ENCODE data around the gene ACAD10.
A peak's percentile ranks its signal among the peaks of the same experiment; 100 is the strongest.

The ACAD10 gene

DNA sequence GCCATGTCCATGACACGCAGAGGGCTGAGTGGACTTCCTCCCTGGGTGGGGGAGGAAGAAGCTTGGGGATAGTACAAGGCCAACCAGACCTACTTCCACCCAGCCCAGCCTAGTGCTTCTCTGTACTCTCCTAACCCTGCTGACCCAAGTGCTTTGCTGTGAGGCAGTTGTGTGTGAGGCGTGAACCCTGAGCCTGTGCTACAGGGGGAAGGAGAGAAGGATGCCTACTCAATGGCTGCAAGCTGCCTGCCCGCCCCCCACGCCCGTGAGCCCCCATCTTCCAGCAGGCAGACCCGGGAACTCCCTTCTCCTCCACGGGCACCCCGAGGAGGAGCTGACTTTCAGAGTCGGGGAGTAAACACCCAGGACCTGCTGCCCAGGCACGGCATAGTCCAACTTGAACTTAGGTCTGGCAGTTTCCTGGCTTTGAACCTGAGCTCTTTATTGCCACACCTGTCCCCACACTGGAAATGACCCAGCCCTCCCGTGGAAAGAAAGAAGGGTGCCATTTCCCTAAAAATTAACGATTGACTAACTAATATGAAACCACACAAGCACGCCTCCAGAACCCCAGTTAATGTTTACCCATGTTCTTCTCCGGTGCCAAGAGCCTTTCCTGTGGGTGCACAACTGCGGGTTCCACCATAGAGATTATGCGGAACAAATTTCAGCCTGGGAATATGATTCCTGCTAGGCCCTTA, 91.6 kb downstream of the ACAD10 start:
- DNase-seq, result no peak

DNA sequence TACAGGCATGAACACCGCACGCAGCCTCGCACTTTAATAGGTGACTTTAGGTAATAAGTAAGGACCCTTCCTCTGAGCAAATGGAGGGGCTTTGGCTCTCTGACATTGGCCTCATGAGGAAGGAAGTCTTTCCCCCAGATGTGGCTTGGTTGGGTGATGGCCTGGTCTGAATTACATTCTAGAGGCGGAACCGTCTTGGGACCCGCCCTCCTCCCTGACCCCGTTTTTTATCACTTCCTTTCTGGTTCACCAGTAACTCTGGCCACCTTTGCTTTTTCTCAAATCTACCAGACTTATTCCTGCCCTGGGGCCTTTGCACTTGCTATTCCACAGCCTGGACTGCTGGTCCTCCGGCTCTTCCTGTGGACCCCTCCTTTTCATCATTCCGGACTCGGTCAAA, 94.3 kb downstream of the ACAD10 start:
- no peak for DNase-seq

DNA sequence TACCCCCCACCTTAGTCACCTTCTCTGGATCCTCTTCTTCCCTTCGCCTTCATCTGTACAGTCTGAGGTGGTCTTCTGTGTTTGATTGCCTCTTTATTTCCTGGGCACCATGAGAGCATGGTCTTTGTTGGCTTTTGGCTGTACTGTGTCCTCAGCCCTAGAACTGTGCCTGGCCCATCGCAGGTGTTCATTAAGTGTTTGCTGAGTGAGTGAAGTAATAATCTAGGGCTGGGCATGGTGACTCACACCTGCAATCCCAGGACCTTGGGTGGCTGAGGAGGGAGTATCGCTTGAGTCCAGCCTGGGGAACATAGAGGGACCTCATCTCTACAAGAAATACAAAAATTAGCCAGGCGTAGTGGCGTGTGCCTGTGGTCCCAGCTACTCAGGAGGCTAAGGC, 94.8 kb downstream of the ACAD10 start:
- no peak for DNase-seq

DNA sequence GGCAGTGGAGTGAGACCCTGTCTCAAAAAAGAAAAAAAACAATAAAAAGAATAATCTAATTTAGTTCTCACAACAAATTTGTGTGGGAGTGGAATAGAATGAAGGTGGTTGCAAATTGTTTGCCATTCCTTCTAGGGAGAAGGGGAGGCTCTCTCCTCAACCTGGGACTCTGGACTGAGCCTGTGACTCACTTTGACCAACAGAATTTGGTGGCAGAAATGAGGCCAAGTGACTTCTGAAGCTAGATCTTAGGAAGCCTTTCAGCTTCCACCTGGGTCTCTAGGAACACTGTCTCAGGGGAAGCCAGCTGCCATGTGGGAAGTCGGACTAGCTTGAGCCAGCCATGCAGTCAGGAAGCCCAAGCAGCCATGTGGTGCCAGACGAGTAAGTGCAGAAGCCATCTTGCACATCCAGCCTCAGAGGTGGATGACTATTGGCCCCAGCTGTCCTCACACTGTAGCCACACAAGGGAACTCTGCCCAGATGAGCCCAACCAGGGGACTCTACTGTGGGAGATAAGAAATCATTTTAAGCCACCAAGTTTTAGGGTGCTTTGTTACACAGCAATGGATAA, 95.3 kb downstream of the ACAD10 start:
- DNase-seq, result no peak

DNA sequence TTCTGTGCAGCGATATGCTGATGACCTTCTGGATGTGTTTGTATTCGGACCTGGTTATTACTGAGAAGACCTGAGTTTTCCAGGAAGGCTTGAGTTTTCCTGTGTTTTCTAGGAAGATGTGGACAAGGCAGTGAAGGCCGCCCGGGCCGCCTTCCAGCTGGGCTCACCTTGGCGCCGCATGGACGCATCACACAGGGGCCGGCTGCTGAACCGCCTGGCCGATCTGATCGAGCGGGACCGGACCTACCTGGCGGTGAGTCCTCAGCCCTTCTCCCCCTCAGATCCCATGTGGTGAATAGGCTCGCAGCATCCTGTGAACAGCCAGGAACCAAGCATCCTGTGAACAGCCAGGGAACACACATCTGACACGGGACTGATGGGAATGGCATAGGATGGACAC, 97.2 kb downstream of the ACAD10 start:
- no peak for DNase-seq

DNA sequence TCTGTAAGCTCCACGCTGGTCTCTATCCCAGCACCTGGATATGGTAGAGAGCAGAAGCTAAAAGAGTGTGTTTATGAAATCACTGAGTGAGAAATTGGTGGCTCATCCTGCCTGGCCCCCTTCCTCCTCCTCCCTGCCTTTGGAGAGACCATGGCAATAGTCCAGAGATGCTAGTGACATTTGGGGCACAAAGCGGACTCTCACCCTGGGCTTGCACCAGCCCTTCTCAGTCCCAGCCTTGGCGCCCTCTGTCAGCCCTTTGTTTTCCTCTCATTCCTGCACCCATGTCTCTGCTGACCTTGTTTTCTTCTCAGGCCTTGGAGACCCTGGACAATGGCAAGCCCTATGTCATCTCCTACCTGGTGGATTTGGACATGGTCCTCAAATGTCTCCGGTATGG, 99.1 kb downstream of the ACAD10 start:
- no peak for DNase-seq

DNA sequence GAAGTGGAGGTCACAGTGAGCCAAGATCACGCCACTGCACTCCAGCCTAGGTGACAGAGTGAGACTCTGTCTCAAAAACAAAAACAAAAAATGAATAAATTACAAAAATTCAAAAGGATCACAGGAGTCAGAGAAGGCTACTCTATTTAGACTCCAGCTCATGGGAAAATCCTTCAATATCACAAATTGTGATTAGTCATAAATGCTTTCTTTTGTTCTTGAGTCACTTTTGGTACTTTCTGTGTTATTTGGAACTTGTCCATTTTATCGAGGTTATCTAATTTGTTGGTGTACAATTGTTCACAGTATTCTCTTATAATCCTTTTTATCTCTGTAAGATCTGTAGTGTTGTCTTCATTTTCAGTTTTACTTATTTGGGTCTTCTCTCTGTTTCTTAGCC, 99.8 kb downstream of the ACAD10 start:
- DNase-seq, result peak; percentile 21

DNA sequence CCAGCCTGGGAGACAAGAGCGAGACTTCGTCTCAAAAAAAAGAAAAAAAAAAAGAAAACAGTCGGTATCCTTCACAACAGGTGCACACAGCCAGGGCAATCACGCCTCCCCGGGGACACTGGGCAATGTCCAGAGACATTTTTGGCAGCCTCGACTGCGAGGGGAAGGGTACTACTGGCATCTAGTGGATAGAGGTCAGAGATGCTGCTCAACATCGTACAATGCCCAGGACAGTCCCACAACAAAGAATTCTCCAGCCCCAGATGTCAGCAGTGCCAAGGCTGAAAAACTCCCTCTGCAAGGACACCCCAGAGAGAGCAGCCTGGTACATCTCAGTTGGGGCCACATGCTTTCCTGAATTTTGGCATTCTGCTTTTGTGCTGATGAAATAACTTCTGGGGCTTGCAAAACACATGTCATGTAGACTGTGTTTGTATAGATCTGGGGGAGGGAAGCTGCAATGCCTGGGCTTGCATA, 102.4 kb downstream of the ACAD10 start:
- peak; percentile 68 for DNase-seq

DNA sequence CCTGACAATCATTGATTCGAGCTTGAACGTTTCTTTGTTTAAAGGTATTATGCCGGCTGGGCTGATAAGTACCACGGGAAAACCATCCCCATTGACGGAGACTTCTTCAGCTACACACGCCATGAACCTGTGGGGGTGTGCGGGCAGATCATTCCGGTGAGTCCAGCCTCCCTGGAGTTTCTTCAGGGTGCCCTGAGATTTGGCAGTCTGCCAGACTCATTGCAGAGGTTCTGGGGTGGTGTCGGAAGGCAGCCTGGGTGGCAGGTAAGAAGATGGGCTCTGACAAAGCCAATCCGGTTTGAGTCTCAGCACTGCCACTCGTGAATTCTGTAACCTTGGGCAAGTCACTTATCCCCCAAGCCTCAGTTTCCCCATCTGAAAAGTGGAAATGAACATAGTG, 103.9 kb downstream of the ACAD10 start:
- DNase-seq, result no peak

DNA sequence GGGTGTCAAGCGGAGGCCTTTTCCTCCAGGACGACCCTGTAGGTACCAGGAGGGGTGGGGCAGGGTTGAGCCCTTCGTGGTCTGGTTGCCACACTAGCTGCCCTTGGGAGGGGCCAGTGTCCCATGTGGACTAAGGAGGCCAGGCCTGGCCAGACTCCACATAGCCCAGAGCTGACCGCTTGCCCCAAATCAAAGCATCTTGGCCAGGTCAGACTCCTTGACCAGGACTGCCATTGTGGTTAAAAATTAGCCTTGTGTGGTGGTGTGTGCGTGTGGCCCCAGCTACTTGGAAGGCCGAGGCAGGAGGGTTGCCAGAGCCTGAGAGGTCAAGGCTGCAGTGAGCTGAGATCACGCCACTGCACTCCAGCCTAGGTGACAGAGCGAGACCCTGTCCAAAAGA, 105.7 kb downstream of the ACAD10 start:
- no peak for DNase-seq

DNA sequence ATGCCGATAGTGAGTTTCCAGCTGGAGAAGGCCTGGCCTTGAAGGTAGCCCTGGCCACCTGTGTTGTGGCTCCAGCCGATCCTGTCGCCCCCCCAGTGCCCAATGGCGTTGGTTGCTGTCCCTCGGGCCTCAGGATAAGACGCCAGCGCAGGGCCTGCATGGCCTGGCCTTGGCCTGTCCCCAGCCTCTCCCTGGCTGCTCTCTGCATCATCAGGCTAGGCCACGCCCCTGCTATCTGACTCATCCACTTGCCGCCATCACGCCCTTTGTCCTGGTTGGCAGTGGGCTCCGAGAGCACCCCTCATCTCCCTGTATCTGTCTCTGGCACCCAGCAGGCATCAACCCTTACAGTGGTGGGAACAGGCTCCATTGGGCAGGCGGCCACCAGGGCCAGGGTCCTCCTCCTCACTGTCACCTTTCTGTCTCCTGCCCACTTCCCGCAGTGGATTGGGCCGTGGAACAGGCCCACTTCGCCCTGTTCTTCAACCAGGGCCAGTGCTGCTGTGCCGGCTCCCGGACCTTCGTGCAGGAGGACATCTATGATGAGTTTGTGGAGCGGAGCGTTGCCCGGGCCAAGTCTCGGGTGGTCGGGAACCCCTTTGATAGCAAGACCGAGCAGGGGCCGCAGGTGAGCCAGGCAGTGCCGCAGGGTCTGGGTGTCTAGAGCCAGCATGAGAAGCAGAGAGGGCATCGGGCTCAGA, 106.5 kb downstream of the ACAD10 start:
- no peak for DNase-seq

DNA sequence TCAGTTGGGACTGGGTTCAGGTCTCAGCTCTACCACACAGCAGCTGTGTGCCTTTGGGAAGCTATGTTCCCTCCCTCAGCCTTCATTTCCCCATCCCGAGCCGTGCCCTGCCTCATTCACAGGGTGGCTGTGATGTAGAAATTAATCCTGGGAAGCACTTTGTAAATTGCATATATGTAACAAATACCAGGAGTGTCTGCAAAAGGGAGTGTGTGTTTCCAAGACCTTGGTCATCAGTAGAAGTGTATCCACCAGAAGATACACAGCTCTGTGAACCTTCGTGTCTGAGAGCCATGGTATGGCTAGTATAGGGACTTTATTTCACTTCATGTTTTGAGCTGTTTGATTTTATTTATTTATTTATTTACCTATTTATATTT, 107.0 kb downstream of the ACAD10 start:
- no peak for DNase-seq

DNA sequence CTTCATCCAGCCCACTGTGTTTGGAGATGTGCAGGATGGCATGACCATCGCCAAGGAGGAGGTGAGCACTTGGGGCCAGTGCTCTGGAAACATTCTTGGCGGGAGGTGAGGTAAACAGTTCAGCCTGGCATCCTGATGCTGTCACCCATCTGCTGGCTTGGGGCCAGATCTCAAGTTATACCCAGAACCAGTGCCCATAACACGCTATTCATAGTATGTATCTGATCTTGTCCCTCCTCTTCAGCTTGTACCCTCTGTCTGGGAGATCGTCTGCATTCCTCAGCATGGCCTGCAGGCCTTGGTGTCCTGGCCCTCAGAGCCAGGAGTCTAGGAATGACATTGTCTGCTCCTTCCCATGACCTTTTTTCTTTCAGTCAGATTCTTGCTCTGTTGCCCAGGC, 112.3 kb downstream of the ACAD10 start:
- no peak for DNase-seq

DNA sequence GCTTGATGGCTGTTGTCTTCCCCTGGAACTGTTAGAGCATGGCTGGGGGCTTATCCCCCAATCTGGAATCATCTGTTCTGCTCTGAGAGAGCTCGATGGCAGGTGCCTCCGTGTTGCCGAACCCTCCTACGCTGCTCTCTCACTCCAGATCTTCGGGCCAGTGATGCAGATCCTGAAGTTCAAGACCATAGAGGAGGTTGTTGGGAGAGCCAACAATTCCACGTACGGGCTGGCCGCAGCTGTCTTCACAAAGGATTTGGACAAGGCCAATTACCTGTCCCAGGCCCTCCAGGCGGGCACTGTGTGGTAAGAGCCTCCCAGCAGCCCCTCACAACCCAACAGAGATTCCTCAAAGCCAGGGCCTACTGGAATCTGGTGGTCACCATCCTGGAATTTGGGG, 113.9 kb downstream of the ACAD10 start:
- DNase-seq, result no peak

DNA sequence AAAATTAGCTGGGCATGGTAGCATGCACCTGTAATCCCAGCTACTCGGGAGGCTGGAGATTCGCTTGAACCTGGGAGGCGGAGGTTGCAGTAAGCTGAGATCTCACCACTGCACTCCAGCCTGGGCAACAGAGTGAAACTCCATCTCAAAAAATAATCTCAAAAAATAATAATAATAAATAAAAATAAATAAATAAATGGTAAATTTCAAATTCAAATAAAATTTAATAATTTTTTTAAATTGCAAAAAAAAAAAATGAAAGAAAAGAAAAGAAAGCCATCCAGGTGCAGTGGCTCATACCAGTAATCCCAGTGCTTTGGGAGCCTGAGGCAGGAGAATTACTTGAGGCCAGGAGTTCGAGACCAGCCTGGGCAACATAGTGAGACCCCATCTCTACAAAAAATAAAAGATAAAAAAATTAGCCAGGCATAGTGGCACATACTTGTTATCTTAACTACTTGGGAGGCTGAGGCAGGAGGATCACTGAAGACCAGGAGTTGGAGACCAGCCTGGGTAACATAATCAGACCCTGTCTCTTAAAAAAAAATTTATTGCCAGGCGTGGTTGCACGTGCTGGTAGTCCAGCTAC, 117.3 kb downstream of the ACAD10 start:
- DNase-seq, result no peak

DNA sequence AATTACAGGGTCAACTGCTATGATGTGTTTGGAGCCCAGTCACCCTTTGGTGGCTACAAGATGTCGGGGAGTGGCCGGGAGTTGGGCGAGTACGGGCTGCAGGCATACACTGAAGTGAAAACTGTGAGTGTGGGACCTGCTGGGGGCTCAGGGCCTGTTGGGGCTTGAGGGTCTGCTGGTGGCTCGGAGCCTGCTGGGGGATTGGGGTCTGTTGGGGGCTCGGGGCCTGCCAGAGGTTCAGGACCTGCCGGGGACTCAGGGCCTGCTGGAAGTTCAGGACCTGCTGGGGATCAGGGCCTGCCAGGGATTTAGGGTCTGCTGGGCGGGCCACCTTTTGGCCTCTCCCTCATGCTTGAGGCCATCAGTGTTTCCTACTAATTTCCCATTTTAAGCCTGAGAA, 118.0 kb downstream of the ACAD10 start:
- DNase-seq, result no peak

DNA sequence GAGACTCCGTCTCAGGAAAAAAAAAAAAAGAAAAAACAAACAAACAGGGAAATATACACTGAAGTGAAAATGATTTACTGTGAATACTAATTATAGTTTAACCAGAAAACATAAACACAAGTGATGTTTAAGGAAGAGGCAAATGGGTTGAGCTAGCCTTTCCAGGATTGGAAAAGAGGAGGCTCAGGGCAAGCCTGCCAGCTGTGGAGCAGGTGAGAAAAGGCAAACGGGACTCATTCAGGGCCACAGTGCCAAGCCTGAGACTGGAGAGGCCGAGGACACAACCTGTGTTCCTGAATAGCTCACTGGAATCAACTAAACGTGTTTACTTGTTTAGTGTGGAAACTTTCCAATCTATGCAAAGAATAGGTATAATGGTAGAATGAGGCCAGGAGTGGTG, 120.5 kb downstream of the ACAD10 start:
- DNase-seq, result no peak

Data from fibroblast of skin of scalp (primary cell).